ENCODE data around the gene FBLN7. TPM values are rescaled to one million over a fixed set of nuclear protein-coding genes. Genes with fewer than 3 reads are reported as not detected.

FBLN7 gene
- total and polyA plus RNA-seq, 12 donors: 0.22 to 1.7 (median 0.66) TPM

DNA sequence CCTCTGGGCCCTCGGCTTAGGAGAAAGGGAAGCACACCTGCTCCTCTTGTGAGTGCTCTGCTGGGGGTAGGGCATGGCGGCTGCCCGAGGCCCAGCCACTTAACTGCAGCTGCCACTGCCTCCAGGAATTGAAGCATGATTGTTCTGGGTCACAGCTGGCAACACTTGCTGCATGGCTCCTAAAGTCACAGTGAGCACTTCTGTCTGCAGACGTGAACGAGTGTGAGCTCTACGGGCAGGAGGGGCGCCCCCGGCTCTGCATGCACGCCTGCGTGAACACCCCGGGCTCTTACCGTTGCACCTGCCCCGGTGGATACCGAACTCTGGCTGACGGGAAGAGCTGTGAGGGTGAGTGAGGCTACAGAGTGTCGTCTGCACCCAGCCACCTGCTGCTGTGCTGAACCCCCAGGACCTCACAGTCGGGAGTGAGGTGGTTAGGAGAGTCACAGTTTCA lies 44.4 kb downstream of the FBLN7 start:
- Histone ChIP-seq H3K4me1 (no peaks in the 10 kb centered on the region), H3K27me3 (peaks cover 0 to 36% (median 27%) of the 10 kb centered on the region in 7 donors), H3K36me3 (no peaks in the 10 kb centered on the region), H3K4me3 (peak overlapping the region in 1 of 10 donors; percentile 14), H3K27ac (no peak overlapping the region), H3K9me3 (peaks cover 0 to 13% (median 0%) of the 10 kb centered on the region in 11 donors)
- TF ChIP-seq CTCF (IDR thresholded peaks at IDR 0.05): no peak
- intact Hi-C loops (cut with DNase I): no loop called here
- 86 to 90% methylated on average over 17 of the region's 17 CpGs for WGBS, 2 donors
- DNase-seq: no peak
- peak in 1 of 8 donors; percentile 16 for ATAC-seq

DNA sequence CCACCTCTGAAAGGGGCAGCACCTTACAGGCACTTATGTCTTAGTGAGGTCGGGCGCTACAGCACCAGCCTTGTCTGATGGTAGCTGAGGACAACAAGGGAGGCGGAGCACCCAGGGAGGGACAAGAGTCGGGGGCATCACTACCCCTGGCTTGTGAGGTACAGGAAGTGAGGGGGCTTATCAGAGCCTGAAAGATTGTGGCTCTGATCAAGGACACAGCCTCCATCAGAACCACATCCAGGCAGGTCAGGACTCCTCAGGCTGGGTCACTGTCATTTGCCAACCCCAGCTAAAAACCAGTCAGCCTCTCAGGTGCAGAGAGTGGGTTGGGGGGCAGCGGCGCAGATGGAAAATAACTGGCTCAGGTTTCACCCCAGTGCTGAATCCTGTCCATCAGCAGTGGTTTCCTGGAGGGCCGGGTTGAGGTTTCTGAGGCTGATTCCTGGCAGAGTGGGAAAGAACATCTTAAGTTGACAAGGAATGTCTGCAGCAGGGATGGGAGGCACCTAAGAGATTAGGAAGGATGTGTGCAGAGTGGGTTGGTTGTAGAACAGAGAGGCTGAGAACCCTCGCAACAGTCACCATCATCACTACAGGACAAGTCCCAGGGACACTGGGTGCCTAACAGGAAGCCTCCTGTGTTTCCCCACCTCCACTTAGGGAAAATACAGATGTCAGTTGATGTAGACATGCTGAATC lies 45.3 kb downstream of the FBLN7 start:
- intact Hi-C loops (cut with DNase I): no loop called here
- Histone ChIP-seq H3K4me1 (no peaks in the 10 kb centered on the region), H3K27ac (no peak overlapping the region), H3K36me3 (no peaks in the 10 kb centered on the region), H3K4me3 (no peak overlapping the region), H3K27me3 (peaks cover 0 to 32% (median 27%) of the 10 kb centered on the region in 7 donors), H3K9me3 (peaks cover 0 to 13% (median 0%) of the 10 kb centered on the region in 11 donors)
- DNase-seq (no peak), ATAC-seq (no peak)
- TF ChIP-seq CTCF (IDR thresholded peaks at IDR 0.05): no peak
- 92 to 95% methylated on average over 8 of the region's 8 CpGs for WGBS, 2 donors

DNA sequence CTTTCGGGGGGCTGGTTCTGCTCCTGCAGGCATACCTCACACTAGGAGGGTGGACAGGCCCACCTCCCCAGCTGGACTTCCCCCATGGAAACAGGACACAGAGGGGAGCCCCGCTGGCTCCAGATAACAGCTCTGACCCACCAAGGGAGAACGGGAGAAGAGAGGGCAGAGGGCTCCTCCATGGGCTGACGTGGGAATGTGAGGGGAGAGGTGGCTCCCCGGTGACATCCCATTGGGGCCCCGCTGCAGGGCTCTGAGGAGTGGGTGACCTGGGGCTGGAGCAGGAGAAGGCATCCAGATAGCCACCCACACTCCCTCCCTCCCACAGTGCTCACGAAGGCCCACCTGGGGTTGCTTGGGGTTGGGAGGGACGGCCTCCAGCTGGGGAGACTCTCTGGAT lies 45.9 kb downstream of the FBLN7 start:
- WGBS, 2 donors: 91 to 93% methylated on average over 7 to 8 of the region's 8 CpGs
- Histone ChIP-seq H3K36me3 (no peaks in the 10 kb centered on the region), H3K4me3 (no peak overlapping the region), H3K9me3 (peaks cover 0 to 13% (median 0%) of the 10 kb centered on the region in 11 donors), H3K27me3 (peaks cover 0 to 32% (median 27%) of the 10 kb centered on the region in 7 donors), H3K27ac (no peak overlapping the region), H3K4me1 (no peaks in the 10 kb centered on the region)
- intact Hi-C loops (cut with DNase I): no loop called here
- ATAC-seq (no peak), DNase-seq (no peak)
- TF ChIP-seq CTCF (IDR thresholded peaks at IDR 0.05): no peak

- peaks cover 0 to 5% (median 0%) of the 10 kb centered on the region in 11 donors for H3K9me3 ChIP-seq
- H3K4me3 ChIP-seq: no peak overlapping the region
- no peak for ATAC-seq
- no peak for TF ChIP-seq CTCF (IDR thresholded peaks at IDR 0.05)
- no peak overlapping the region for H3K27ac ChIP-seq
- peaks cover 0 to 27% (median 21%) of the 10 kb centered on the region in 7 donors for H3K27me3 ChIP-seq
- no peaks in the 10 kb centered on the region for H3K4me1 ChIP-seq
- 84 to 85% methylated on average over 9 of the region's 9 CpGs for WGBS, 2 donors
- intact Hi-C loops (cut with DNase I): no loop called here
- no peaks in the 10 kb centered on the region for H3K36me3 ChIP-seq
- no peak for DNase-seq
These were observed 46.9 kb downstream of the FBLN7 start for GRCh38 chr2:112185131-112185530.
